Skeletal muscle satellite cell (primary cell): Measurements from ENCODE around the gene SLC41A3.

ENCODE experiments used
- H3K27me3 ChIP-seq: 2 replicates; pipeline ENCODE4 v1.7.0; 2013; ENCODE audit warnings: low read length; ENCODE audit not compliant: control insufficient read depth, insufficient read depth
- H3K36me3 ChIP-seq: 2 replicates; pipeline ENCODE4 v1.7.0; 2013; ENCODE audit warnings: mild to moderate bottlenecking, control low read depth, low read length; ENCODE audit not compliant: insufficient read depth
- H3K4me1 ChIP-seq: 2 replicates; pipeline ENCODE4 v1.7.0; 2013; ENCODE audit warnings: low read length; ENCODE audit not compliant: control insufficient read depth, insufficient read depth
- H3K4me2 ChIP-seq: 2 replicates; pipeline ENCODE4 v1.7.0; 2013; ENCODE audit warnings: mild to moderate bottlenecking, low read length
- H3K4me3 ChIP-seq: 2 replicates; pipeline ENCODE4 v1.7.0; 2013; ENCODE audit warnings: low read length
- H3K9ac ChIP-seq: 2 replicates; pipeline ENCODE4 v1.7.0; 2013; ENCODE audit warnings: mild to moderate bottlenecking, low read depth, low read length, moderate library complexity
- H3K9me3 ChIP-seq: replicated peaks from 2 replicates; pipeline ENCODE4 v1.7.0; 2013; ENCODE audit warnings: mild to moderate bottlenecking, control low read depth, low read length

Gene SLC41A3

GRCh38 chr3:126018545-126018944, 65.4 kb downstream of the SLC41A3 start:
- Histone ChIP-seq H3K4me2 (no peak overlapping the region), H3K27me3 (no peaks in the 10 kb centered on the region), H3K9me3 (no peaks in the 10 kb centered on the region), H3K4me3 (no peak overlapping the region), H3K9ac (no peak overlapping the region), H3K4me1 (peaks cover 8% of the 10 kb centered on the region), H3K36me3 (no peaks in the 10 kb centered on the region)

GRCh38 chr3:126017362-126017761, 66.6 kb downstream of the SLC41A3 start:
- Histone ChIP-seq H3K9me3 (no peaks in the 10 kb centered on the region), H3K4me3 (no peak overlapping the region), H3K4me2 (no peak overlapping the region), H3K9ac (no peak overlapping the region), H3K27me3 (no peaks in the 10 kb centered on the region), H3K36me3 (no peaks in the 10 kb centered on the region), H3K4me1 (peaks cover 8% of the 10 kb centered on the region)

GRCh38 chr3:126016616-126017015, 67.3 kb downstream of the SLC41A3 start:
- peaks cover 4% of the 10 kb centered on the region for H3K36me3 ChIP-seq
- H3K9ac ChIP-seq, result no peak overlapping the region
- no peak overlapping the region for H3K4me3 ChIP-seq
- H3K4me2 ChIP-seq, result no peak overlapping the region
- no peaks in the 10 kb centered on the region for H3K9me3 ChIP-seq
- H3K4me1 ChIP-seq, result peaks cover 8% of the 10 kb centered on the region
- no peaks in the 10 kb centered on the region for H3K27me3 ChIP-seq

GRCh38 chr3:126015075-126015474, 68.8 kb downstream of the SLC41A3 start:
- Histone ChIP-seq H3K4me1 (peaks cover 8% of the 10 kb centered on the region), H3K9ac (no peak overlapping the region), H3K36me3 (peaks cover 4% of the 10 kb centered on the region)

GRCh38 chr3:126014252-126014651, 69.7 kb downstream of the SLC41A3 start:
- peaks cover 4% of the 10 kb centered on the region for H3K36me3 ChIP-seq
- no peak overlapping the region for H3K4me3 ChIP-seq
- no peak overlapping the region for H3K9ac ChIP-seq
- H3K27me3 ChIP-seq, result no peaks in the 10 kb centered on the region
- H3K9me3 ChIP-seq, result no peaks in the 10 kb centered on the region
- peaks cover 8% of the 10 kb centered on the region for H3K4me1 ChIP-seq
- H3K4me2 ChIP-seq, result no peak overlapping the region

More at GRCh38 chr3:126015075-126015474, 68.8 kb downstream of the SLC41A3 start:
- Histone ChIP-seq H3K27me3 (no peaks in the 10 kb centered on the region), H3K4me2 (no peak overlapping the region), H3K9me3 (no peaks in the 10 kb centered on the region), H3K4me3 (no peak overlapping the region)

GRCh38 chr3:126013751-126014156, 70.2 kb downstream of the SLC41A3 start:
- H3K27me3 ChIP-seq, result no peaks in the 10 kb centered on the region
- H3K9me3 ChIP-seq, result no peaks in the 10 kb centered on the region
- H3K4me1 ChIP-seq, result peaks cover 8% of the 10 kb centered on the region
- H3K9ac ChIP-seq, result no peak overlapping the region
- H3K36me3 ChIP-seq, result peaks cover 4% of the 10 kb centered on the region
- H3K4me3 ChIP-seq, result no peak overlapping the region
- H3K4me2 ChIP-seq, result no peak overlapping the region

GRCh38 chr3:126009181-126009580, 74.7 kb downstream of the SLC41A3 start:
- no peak overlapping the region for H3K4me2 ChIP-seq
- H3K27me3 ChIP-seq, result no peaks in the 10 kb centered on the region

GRCh38 chr3:126008219-126008618, 75.7 kb downstream of the SLC41A3 start:
- H3K9ac ChIP-seq, result no peak overlapping the region
- peaks cover 14% of the 10 kb centered on the region for H3K36me3 ChIP-seq
- H3K27me3 ChIP-seq, result no peaks in the 10 kb centered on the region
- no peak overlapping the region for H3K4me2 ChIP-seq
- H3K4me1 ChIP-seq, result peaks cover 16% of the 10 kb centered on the region
- H3K9me3 ChIP-seq, result no peaks in the 10 kb centered on the region
- H3K4me3 ChIP-seq, result no peak overlapping the region

More at GRCh38 chr3:126009181-126009580, 74.7 kb downstream of the SLC41A3 start:
- Histone ChIP-seq H3K36me3 (peaks cover 14% of the 10 kb centered on the region), H3K9ac (no peak overlapping the region), H3K9me3 (no peaks in the 10 kb centered on the region), H3K4me3 (no peak overlapping the region), H3K4me1 (peaks cover 21% of the 10 kb centered on the region)

GRCh38 chr3:126005951-126006350, 78.0 kb downstream of the SLC41A3 start:
- Histone ChIP-seq H3K4me3 (no peak overlapping the region), H3K36me3 (peaks cover 10% of the 10 kb centered on the region), H3K27me3 (no peaks in the 10 kb centered on the region), H3K4me2 (peak overlapping the region; percentile 32), H3K9ac (no peak overlapping the region), H3K4me1 (peaks cover 16% of the 10 kb centered on the region), H3K9me3 (no peaks in the 10 kb centered on the region)

- H3K27me3 ChIP-seq, result no peaks in the 10 kb centered on the region
- no peaks in the 10 kb centered on the region for H3K9me3 ChIP-seq
- H3K9ac ChIP-seq, result no peak overlapping the region
- no peak overlapping the region for H3K4me3 ChIP-seq
- H3K4me1 ChIP-seq, result peaks cover 16% of the 10 kb centered on the region
- no peak overlapping the region for H3K4me2 ChIP-seq
- peaks cover 10% of the 10 kb centered on the region for H3K36me3 ChIP-seq
Measured at GRCh38 chr3:126004692-126005091, 79.2 kb downstream of the SLC41A3 start.

GRCh38 chr3:126004217-126004616, 79.7 kb downstream of the SLC41A3 start:
- Histone ChIP-seq H3K4me3 (no peak overlapping the region), H3K4me2 (no peak overlapping the region), H3K27me3 (no peaks in the 10 kb centered on the region), H3K9ac (no peak overlapping the region), H3K4me1 (peaks cover 16% of the 10 kb centered on the region), H3K9me3 (no peaks in the 10 kb centered on the region), H3K36me3 (peaks cover 10% of the 10 kb centered on the region)

GRCh38 chr3:126003447-126004190, 80.3 kb downstream of the SLC41A3 start:
- Histone ChIP-seq H3K9ac (no peak overlapping the region), H3K4me3 (no peak overlapping the region), H3K4me2 (no peak overlapping the region), H3K9me3 (no peaks in the 10 kb centered on the region), H3K4me1 (peaks cover 16% of the 10 kb centered on the region), H3K36me3 (peaks cover 10% of the 10 kb centered on the region), H3K27me3 (no peaks in the 10 kb centered on the region)
